NB4 (cell line): ENCODE measurements around the gene OR1J2.

Experiments
- MYC ChIP-seq: IDR thresholded peaks from 2 replicates; pipeline ENCODE4 v1.6.1; 2011; ENCODE audit warnings: low read depth, low read length
- POLR2A ChIP-seq: IDR thresholded peaks from 2 replicates; pipeline ENCODE4 v1.6.1; 2011; ENCODE audit warnings: mild to moderate bottlenecking; ENCODE audit not compliant: insufficient read length; ENCODE audit errors: extremely low read depth
- TF ChIP-seq, protein P1 (sequence below): IDR thresholded peaks from one replicate; pipeline ENCODE4 v1.5.1; 2012; ENCODE audit warnings: low read depth, low read length
- TF ChIP-seq, protein P2 (sequence below): IDR thresholded peaks from 2 replicates; pipeline ENCODE4 v1.6.1; 2011; ENCODE audit warnings: low read depth, low read length

GRCh38 chr9:122527193-122527592 lies 16.6 kb downstream of the OR1J2 start, which contains the start of gene OR1N1:
- TF ChIP-seq, protein P1, sequence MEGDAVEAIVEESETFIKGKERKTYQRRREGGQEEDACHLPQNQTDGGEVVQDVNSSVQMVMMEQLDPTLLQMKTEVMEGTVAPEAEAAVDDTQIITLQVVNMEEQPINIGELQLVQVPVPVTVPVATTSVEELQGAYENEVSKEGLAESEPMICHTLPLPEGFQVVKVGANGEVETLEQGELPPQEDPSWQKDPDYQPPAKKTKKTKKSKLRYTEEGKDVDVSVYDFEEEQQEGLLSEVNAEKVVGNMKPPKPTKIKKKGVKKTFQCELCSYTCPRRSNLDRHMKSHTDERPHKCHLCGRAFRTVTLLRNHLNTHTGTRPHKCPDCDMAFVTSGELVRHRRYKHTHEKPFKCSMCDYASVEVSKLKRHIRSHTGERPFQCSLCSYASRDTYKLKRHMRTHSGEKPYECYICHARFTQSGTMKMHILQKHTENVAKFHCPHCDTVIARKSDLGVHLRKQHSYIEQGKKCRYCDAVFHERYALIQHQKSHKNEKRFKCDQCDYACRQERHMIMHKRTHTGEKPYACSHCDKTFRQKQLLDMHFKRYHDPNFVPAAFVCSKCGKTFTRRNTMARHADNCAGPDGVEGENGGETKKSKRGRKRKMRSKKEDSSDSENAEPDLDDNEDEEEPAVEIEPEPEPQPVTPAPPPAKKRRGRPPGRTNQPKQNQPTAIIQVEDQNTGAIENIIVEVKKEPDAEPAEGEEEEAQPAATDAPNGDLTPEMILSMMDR, result no peak
- no peak for TF ChIP-seq POLR2A
- TF ChIP-seq MYC, result no peak
- TF ChIP-seq, protein P2, sequence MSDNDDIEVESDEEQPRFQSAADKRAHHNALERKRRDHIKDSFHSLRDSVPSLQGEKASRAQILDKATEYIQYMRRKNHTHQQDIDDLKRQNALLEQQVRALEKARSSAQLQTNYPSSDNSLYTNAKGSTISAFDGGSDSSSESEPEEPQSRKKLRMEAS, result no peak
